Upper lobe of left lung (tissue), 4 donors: ENCODE data around the gene ACR.

ENCODE experiments used
- POLR2A ChIP-seq, 4 donors: fragments of 450-650 bp; IDR thresholded peaks; one replicate each; pipeline ENCODE4 v1.5.1; 2016 to 2017; ENCODE audit warnings: antibody characterized with exemption in 4 of 4, mild to moderate bottlenecking in 2 of 4
- POLR2AphosphoS5 ChIP-seq, 2 donors: sonication (generic); formaldehyde crosslinking; IDR thresholded peaks; one replicate each; pipeline ENCODE4 v1.5.1; 2017; ENCODE audit warnings: antibody characterized with exemption in 2 of 2
- TF ChIP-seq, protein P1 (sequence below), 6 experiments: fragments of 450-650 bp in 4 of 6; fragments of 200-600 bp in 2 of 6; sonication (generic) in 2 of 6; IDR thresholded peaks; one replicate each; pipeline ENCODE4 v1.5.1; 2016 to 2019; ENCODE audit warnings: antibody characterized with exemption in 6 of 6

DNA sequence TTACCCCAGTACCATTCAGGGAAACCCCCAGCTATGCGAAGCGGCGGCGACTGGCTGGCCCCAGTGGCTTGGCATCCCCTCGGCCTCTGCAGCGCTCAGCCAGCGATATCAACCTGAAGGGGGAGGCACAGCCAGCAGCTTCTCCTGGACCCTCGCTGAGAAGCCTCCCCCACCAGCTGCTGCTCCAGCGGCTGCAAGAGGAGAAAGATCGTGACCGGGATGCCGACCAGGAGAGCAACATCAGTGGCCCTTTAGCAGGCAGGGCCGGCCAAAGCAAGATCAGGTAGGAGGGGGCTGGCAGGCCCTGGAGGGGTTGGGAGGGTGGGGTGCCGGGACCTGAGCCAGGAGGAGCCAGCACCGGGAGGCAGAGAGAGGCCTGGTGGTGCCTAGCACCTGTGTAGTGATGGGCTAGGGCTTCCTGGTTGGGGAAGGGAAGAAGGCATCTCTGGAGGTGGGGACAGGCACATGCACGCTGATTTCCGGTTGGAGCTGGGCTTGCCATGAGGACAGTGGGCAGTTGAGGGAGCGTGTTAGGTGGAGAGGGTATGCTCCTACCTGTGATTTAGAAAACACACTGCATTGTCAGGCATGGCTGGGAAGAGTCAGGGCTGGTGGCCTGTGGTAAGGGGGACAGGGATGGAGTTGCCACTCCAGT lies 43.1 kb upstream of the ACR start:
- TF ChIP-seq POLR2AphosphoS5 (IDR thresholded peaks at IDR 0.05) (no peak), POLR2A (IDR thresholded peaks at IDR 0.05) (no peak)
- TF ChIP-seq, protein P1, sequence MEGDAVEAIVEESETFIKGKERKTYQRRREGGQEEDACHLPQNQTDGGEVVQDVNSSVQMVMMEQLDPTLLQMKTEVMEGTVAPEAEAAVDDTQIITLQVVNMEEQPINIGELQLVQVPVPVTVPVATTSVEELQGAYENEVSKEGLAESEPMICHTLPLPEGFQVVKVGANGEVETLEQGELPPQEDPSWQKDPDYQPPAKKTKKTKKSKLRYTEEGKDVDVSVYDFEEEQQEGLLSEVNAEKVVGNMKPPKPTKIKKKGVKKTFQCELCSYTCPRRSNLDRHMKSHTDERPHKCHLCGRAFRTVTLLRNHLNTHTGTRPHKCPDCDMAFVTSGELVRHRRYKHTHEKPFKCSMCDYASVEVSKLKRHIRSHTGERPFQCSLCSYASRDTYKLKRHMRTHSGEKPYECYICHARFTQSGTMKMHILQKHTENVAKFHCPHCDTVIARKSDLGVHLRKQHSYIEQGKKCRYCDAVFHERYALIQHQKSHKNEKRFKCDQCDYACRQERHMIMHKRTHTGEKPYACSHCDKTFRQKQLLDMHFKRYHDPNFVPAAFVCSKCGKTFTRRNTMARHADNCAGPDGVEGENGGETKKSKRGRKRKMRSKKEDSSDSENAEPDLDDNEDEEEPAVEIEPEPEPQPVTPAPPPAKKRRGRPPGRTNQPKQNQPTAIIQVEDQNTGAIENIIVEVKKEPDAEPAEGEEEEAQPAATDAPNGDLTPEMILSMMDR (IDR thresholded peaks at IDR 0.05), result no peak
